ENCODE measurements around the gene MSTN.

- TF ChIP-seq CTCF (IDR thresholded peaks at IDR 0.05) (no peak), POLR2A (IDR thresholded peaks at IDR 0.05) (no peak)
These were observed 19.6 kb upstream of the MSTN start for GRCh38 chr2:190082118-190082517.
